Hepatocyte (in vitro differentiated cells): Measurements from ENCODE around the gene ATP8A1.

Experiments used
- EZH2 ChIP-seq: fragments of 200-600 bp; sonication (generic); IDR thresholded peaks from 2 replicates; pipeline ENCODE4 v1.6.1; 2016; ENCODE audit warnings: antibody characterized with exemption, mild to moderate bottlenecking, borderline replicate concordance
- TF ChIP-seq, protein P1 (sequence below): fragments of 200-600 bp; sonication (generic); IDR thresholded peaks from 2 replicates; pipeline ENCODE4 v1.5.1; 2016; ENCODE audit warnings: antibody characterized with exemption, mild to moderate bottlenecking; ENCODE audit not compliant: poor library complexity

DNA sequence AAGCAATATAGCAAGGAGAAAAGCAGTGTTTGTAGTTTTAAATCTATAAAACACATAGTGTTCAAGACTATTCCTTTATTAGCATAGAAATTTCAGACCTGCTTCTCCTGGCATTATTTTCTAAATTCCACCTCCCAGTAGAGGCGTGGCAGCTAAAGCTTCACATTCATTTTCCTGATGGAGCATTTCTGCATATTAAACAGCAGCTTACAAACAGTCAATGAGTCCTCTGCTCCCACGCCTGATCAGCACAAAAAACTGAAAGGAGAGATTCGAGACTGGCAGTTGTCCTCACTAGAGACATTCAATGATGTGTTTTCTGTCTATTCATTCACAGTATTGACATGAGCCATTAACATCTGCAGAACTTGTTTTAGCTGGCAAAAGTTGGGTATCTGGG, 198.2 kb downstream of the ATP8A1 start:
- TF ChIP-seq, protein P1, sequence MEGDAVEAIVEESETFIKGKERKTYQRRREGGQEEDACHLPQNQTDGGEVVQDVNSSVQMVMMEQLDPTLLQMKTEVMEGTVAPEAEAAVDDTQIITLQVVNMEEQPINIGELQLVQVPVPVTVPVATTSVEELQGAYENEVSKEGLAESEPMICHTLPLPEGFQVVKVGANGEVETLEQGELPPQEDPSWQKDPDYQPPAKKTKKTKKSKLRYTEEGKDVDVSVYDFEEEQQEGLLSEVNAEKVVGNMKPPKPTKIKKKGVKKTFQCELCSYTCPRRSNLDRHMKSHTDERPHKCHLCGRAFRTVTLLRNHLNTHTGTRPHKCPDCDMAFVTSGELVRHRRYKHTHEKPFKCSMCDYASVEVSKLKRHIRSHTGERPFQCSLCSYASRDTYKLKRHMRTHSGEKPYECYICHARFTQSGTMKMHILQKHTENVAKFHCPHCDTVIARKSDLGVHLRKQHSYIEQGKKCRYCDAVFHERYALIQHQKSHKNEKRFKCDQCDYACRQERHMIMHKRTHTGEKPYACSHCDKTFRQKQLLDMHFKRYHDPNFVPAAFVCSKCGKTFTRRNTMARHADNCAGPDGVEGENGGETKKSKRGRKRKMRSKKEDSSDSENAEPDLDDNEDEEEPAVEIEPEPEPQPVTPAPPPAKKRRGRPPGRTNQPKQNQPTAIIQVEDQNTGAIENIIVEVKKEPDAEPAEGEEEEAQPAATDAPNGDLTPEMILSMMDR = no peak
- TF ChIP-seq EZH2 = no peak
